Measurements from ENCODE around the gene HLA-DOA.

The HLA-DOA gene

DNA sequence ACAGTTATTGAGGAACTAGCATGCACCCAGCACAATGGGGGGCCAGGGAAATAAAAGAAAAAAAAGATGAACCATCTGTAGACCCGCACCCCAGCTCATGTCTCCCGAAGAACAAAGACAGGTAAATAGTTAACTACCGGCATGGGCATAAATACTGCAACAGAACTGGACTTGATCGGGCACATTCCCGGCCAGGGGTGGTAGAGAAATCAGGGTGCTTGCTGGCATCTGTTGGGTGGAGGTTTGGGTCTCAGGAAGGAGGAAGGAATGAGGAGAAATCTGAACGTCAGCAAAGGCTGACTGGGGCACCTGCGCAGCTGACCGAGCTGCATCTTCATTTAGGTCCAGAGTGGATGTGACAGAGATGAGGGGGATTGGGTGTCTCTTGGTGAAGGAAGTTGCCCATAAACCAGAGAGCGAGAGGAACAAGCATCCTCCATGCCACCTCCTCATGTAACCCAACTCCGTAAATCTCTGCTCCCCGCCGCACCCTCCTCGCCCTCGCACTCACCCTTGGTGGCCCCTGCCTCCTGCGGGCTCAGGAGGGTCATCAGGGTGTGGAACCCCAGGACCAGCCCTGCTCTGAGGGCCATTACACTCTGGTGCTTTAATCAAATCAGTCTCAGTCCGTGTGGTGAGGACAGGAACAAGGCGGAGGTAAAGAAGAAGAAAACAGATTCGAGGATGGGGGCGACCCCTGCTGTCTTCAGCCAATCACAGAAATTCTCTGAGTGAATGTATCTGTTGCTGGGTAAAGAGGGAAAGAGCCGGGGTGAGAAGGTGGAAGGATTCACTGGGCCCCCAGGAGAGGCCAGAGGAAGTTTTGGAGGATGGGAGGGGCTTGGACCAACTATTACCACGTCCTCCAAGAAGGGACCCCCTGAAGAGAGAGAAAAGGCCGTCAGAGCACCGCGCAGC is at the start of gene HLA-DOA:
Gene HLA-DOA (minus strand): TSS at position 648 of the 918 bp plus-strand sequence.
- no peak for DNase-seq

DNA sequence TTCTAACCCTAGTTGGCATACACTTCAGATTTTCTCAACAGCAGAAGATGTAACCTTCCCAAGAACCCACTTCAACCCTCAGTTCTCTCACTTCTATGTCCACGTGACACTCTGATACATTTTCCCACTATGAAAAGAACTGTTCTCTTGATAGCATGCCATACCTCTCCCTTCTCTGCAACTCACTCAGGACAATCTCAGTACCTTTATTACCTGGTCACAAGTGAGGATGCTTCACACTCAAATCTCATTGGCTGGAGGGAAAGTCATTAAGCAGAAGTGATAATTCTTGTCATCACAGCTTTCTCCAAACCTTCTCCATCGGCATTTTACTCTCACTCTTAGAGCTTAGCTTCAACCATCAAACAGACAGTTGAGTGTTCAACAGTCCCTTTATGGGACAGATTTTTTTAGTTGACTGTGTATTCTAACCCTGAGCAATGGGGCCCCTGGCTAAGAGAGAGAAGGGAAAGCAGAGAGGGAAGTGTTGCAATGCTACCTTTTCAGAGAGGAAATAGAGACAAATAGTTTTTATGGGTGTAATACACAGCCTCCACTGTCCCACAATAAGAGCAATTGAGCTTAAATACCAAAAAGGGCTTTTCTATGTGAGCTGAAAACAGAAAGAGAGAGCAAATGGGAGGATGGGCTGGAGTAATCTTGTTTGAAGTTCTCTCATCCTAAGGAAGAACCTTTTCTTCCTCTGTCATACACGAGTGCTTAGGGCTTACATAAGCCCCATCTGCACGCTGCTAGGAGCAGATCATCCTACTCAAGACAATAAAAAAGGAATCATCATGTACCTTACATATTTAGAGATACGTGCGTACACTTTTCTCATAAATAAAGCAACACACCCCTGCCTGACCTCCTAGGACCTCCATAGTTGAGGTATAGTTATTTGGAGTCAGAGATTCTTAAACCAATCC is 48.1 kb upstream of the HLA-DOA start:
- DNase-seq = no peak

DNA sequence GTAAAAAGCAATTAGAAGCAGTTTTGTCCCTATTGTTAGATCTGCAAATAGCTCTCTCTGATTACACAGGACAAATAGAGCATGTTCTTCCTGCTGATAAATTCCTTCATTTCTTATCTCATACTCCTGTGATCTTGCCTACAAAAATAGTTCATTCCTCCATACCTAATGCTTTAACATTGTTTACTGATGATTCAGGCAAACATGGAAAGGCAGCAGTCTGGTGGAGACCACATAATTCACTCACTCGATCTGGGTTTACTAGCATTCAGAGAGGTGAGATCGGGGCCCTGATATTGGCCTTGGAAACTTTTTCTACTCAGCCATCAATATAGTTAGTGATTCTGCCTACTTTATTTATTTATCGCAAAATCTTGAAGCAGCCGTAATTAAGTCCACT is 43.8 kb upstream of the HLA-DOA start:
- DNase-seq = no peak

DNA sequence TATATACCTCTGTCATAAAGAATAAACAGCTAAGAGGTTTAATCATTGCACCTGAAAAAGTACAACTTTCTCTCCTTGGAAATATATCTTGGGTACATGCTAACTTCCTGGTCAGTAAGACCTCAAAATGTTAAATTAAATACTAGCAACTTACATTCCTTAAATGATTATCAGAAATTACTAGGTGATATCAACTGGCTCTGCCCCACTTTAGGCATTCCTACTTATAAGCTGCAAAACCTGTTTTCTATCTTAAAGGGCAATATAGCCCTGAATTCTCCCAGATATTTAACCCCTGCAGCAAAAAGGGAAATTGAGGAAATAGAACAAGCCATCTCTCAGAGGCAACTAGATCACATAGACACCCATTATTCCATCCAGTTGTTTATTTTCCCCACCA is 43.2 kb upstream of the HLA-DOA start:
- no peak for DNase-seq

GRCh38 chr6:33050014-33050810 is 40.8 kb upstream of the HLA-DOA start:
- DNase-seq = no peak

- DNase-seq = no peak
Observed at GRCh38 chr6:33049323-33050013, 40.1 kb upstream of the HLA-DOA start.

DNA sequence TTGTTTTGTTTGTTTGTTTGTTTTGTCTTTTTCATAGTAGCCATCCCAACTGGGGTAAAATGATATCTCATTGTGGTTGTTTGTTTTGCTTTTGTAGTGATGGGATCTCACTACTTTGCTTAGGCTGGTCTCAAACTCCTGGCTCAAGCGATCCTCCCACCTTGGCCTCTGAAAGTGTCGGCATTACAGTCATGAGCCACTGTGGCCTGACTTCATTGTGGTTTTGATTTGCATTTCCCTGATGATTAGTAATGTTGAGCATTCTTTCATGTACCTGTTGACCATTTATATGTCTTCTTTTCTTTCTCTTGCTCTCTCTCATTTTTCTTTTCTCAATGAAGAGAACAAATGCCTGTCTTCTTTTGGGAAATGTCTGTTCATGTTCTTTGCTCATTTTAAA is 30.8 kb upstream of the HLA-DOA start:
- DNase-seq = no peak

DNA sequence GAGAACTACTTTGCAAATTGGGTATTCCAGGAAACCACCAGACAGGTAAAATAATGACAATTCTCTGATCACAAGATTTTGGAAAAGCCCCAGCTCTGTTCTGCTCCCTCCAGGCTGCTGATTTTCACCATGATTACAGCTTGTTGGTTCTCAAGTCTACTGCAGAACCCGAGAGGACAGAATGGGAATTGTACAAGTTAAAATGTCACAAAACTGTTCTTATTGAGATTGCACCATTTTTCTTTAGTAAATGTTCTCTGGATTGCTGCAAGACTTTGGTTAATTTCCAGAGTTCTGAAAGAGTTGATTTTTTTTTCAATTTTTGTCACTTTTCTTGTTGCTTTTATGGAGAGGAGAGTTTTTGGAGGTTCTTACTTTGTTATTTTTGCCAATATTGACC is 27.1 kb upstream of the HLA-DOA start:
- no peak for DNase-seq

GRCh38 chr6:33034554-33034953 is 25.2 kb upstream of the HLA-DOA start:
- DNase-seq = no peak

- no peak for DNase-seq
Observed at GRCh38 chr6:33030245-33030644, 20.9 kb upstream of the HLA-DOA start.

DNA sequence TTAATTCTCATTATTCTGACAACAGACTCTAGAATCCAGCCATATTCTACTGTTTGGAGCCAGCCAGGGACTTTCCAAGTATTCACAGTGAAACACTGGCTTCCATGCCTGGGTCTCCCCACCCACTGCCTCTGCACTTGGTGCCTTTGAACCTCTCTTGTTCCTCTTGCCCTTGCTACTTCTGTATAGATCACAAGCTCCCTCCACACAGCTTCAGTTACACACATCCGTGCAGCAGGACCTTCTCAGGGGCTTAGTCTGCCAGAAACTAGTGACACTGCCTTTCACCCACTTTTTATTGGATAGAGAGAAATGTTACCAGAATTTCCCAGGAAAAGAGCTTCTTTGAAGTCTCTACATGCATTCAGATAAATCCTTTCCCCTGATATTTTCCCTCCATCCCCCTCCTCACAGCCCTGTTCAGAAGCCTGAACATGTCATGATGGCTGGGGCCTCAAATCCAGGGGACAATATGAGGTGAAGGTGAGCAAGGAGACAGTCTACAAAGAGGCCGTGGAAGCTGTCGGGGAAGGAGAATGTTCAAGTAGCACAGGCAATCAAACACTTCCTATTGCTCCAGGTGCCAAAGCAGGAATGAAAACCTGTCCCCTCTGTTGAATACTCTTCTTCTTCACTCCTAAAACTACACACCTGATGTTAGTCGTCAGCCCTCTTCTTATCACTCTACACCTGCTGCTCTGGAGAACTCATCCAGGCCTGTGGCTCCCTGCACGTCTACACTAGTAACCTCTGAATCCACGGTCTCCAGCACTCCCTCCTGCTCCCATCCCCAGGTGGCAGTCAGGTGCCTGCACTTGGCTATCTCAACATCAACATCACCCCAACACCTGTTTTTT is 20.2 kb upstream of the HLA-DOA start:
- DNase-seq = no peak

GRCh38 chr6:33028220-33028849 is 18.9 kb upstream of the HLA-DOA start:
- DNase-seq = no peak

GRCh38 chr6:33024521-33024920 is 15.1 kb upstream of the HLA-DOA start:
- DNase-seq = no peak

DNA sequence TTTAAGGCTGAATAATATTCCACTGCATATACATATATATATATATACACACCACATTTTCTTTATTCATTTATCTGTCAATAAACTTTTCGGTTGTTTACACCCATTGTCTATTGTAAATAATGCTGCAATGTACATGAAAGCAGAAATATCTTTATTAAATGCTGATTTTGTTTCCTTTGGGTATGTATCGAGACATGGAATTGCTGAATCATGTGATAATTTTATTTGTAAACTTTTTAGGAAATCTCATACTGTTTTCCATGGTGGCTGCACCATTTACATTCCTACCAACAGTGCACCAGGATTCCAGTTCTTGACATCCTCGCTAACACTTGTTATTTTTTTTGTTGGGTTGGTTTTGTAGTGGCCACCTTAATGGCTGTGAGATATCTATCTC is 14.1 kb upstream of the HLA-DOA start:
- DNase-seq = no peak

- no peak for DNase-seq
Observed at GRCh38 chr6:33021917-33022316, 12.5 kb upstream of the HLA-DOA start.

GRCh38 chr6:33019372-33019771 is 10.0 kb upstream of the HLA-DOA start:
- DNase-seq = no peak

GRCh38 chr6:33018904-33019303 is 9.5 kb upstream of the HLA-DOA start:
- peak; percentile 22 for DNase-seq

DNA sequence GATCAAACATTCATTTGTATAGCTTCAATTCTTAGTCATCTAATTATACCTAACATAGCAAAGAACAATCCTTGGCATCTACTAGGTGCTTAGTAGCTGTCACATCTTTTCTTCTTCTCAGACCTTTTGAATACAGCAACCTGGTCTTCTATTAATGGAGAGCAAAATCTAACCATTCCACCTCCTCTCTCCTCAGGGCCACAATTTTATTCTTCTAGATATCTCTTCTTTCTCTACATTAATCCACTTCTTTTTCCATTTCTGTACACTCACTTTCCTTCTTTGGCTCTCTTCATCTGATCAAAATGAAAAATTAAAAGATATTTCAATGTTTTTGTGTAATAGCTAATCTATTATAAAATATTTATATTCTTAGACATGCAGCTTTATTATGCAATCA is 9.0 kb upstream of the HLA-DOA start:
- DNase-seq = no peak

DNA sequence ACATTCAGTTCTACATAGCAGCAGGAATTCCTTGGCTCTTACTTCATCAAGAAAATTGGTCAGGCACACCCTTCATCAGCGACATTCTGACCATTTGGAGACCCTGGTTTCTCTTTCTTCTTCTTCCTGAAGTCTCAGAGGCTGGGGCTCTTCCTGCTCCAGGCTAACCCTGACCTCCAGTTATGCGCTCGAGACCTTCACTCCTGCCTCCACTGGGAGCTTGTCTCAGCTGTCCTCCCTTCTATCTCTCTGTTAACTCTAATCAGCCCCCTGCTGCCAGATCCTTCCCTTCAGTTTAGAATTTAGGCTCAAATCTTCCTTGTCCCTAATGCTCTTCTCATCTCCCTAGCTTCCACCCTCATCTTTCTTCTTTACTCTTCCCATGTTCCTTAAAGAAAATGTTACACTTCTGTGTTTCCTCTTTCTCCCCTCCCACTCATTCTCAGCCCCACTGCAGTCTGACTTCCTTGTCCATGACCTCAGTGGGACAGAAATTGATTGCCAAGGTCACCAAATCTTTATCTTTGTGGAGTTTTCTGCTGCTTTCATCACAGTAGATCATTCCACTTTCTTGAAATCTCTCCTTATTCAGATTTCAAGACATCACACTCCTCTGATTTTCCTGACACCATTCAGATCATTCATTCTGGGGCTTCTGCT is 8.4 kb upstream of the HLA-DOA start:
- no peak for DNase-seq

- DNase-seq = no peak
Observed at GRCh38 chr6:33017018-33017417, 7.6 kb upstream of the HLA-DOA start.

Data from DMS79 treated with DMSO at 0.1 percent for 48 hours (cell line).